CD4-positive, CD25-positive, alpha-beta regulatory T cell (primary cell): Measurements from ENCODE around the gene ACOX3. TPM values are rescaled to one million over a fixed set of nuclear protein-coding genes. Genes with fewer than 3 reads are reported as not detected.

ENCODE experiments used
- ATAC-seq, 2 donors: fragments of 150-1000 bp; cut with Tn5 transposase; one replicate each; pipeline ENCODE4 v1.10.0; 2021; ENCODE audit warnings: low read depth in 2 of 2, moderate number of reproducible peaks in 2 of 2, moderate library complexity in 1 of 2
- DNase-seq, 3 donors: peaks; one replicate each; pipeline versions ENCODE4 v3.0.0 to v3.0.0-alpha.2; 2012 to 2022; ENCODE audit warnings: mixed read lengths in 1 of 3
- H3K27ac ChIP-seq: one replicate; pipeline ENCODE4 v1.7.0; 2013; ENCODE audit warnings: mild to moderate bottlenecking, low read length; ENCODE audit not compliant: insufficient read depth, poor library complexity, severe bottlenecking
- H3K27me3 ChIP-seq: one replicate; pipeline ENCODE4 v1.7.0; 2013; ENCODE audit warnings: low read length; ENCODE audit not compliant: control insufficient read depth, insufficient read depth
- H3K36me3 ChIP-seq: one replicate; pipeline ENCODE4 v1.7.0; 2013; ENCODE audit warnings: mild to moderate bottlenecking, low read length, moderate library complexity; ENCODE audit not compliant: control insufficient read depth, insufficient read depth
- H3K4me1 ChIP-seq: 2 replicates; pipeline ENCODE4 v1.7.0; 2013; ENCODE audit warnings: mild to moderate bottlenecking, low read length; ENCODE audit not compliant: insufficient read depth, control insufficient read depth, poor library complexity, severe bottlenecking
- H3K4me3 ChIP-seq: one replicate; pipeline ENCODE4 v1.7.0; 2013; ENCODE audit warnings: low read depth, mild to moderate bottlenecking, low read length, moderate library complexity
- H3K9me3 ChIP-seq, 2 experiments: 1 replicate in 1 of 2; 2 replicates in 1 of 2; pipeline ENCODE4 v1.7.0; 2013; ENCODE audit warnings: low read length in 2 of 2, mild to moderate bottlenecking in 1 of 2, moderate library complexity in 1 of 2; ENCODE audit not compliant: control insufficient read depth in 2 of 2
- H3K27ac Mint-ChIP-seq, 3 donors: one replicate each; pipeline ENCODE4 v1.8.0; 2020 to 2022; ENCODE audit warnings: mild to moderate bottlenecking in 3 of 3, mixed read lengths in 3 of 3, moderate library complexity in 2 of 3
- H3K27me3 Mint-ChIP-seq: one replicate; pipeline ENCODE4 v1.8.0; 2022; ENCODE audit warnings: mild to moderate bottlenecking, mixed read lengths
- H3K36me3 Mint-ChIP-seq: one replicate; pipeline ENCODE4 v1.8.0; 2020; ENCODE audit warnings: mixed read lengths
- H3K4me1 Mint-ChIP-seq, 4 donors: one replicate each; pipeline ENCODE4 v1.8.0; 2020 to 2022; ENCODE audit warnings: mixed read lengths in 4 of 4, mild to moderate bottlenecking in 1 of 4
- H3K4me3 Mint-ChIP-seq, 4 donors: one replicate each; pipeline ENCODE4 v1.8.0; 2020 to 2022; ENCODE audit warnings: mild to moderate bottlenecking in 4 of 4, mixed read lengths in 4 of 4, moderate library complexity in 3 of 4
- H3K9me3 Mint-ChIP-seq, 7 donors: one replicate each; pipeline ENCODE4 v1.8.0; 2020 to 2022; ENCODE audit warnings: mixed read lengths in 7 of 7, mild to moderate bottlenecking in 3 of 7, moderate library complexity in 2 of 7
- polyA plus RNA-seq, 4 donors: library from polyadenylated mRNA; unstranded; fragments of 300-500 nt; fragmentation: Illumina TruSeq; gene quantifications; one replicate each; pipeline ENCODE4 v1.2.3, GENCODE V29; 2021
- total RNA-seq: library from RNA; stranded (reverse); gene quantifications from one replicate; pipeline ENCODE4 v1.2.3, GENCODE V29; 2022

Gene ACOX3
- total and polyA plus RNA-seq, 5 donors from 2014 or later, result 13.0 to 22.0 (median 14.2) TPM

- no peaks in the 10 kb centered on the region for H3K36me3 ChIP-seq
- H3K27me3 ChIP-seq, result no peaks in the 10 kb centered on the region
- H3K9me3 Mint-ChIP-seq, result peaks cover 0 to 1% (median 0%) of the 10 kb centered on the region in 7 donors
These were observed 36.6 kb upstream of the ACOX3 start for GRCh38 chr4:8477095-8477635.

GRCh38 chr4:8475751-8476575 is 35.4 kb upstream of the ACOX3 start:
- H3K4me3 Mint-ChIP-seq, result no peak overlapping the region
- peaks cover 19% of the 10 kb centered on the region for H3K36me3 Mint-ChIP-seq
- no peak for DNase-seq
- ATAC-seq, result no peak
- Histone ChIP-seq H3K27me3 (no peaks in the 10 kb centered on the region), H3K27ac (no peak overlapping the region), H3K9me3 (no peaks in the 10 kb centered on the region), H3K4me3 (no peak overlapping the region), H3K4me1 (no peaks in the 10 kb centered on the region), H3K36me3 (no peaks in the 10 kb centered on the region)
- no peak overlapping the region for H3K27ac Mint-ChIP-seq
- no peaks in the 10 kb centered on the region for H3K27me3 Mint-ChIP-seq
- H3K9me3 Mint-ChIP-seq, result peaks cover 0 to 1% (median 0%) of the 10 kb centered on the region in 7 donors
- peaks cover 0 to 4% (median 1%) of the 10 kb centered on the region in 4 donors for H3K4me1 Mint-ChIP-seq

More at GRCh38 chr4:8477095-8477635, 36.6 kb upstream of the ACOX3 start:
- Mint-ChIP-seq H3K27me3 (no peaks in the 10 kb centered on the region), H3K36me3 (peaks cover 14% of the 10 kb centered on the region), H3K4me1 (peaks cover 0 to 4% (median 1%) of the 10 kb centered on the region in 4 donors), H3K27ac (no peak overlapping the region), H3K4me3 (no peak overlapping the region)
- H3K4me3 ChIP-seq, result no peak overlapping the region
- H3K9me3 ChIP-seq, result no peaks in the 10 kb centered on the region
- ATAC-seq (no peak), DNase-seq (no peak)
- H3K4me1 ChIP-seq, result no peaks in the 10 kb centered on the region
- no peak overlapping the region for H3K27ac ChIP-seq

DNA sequence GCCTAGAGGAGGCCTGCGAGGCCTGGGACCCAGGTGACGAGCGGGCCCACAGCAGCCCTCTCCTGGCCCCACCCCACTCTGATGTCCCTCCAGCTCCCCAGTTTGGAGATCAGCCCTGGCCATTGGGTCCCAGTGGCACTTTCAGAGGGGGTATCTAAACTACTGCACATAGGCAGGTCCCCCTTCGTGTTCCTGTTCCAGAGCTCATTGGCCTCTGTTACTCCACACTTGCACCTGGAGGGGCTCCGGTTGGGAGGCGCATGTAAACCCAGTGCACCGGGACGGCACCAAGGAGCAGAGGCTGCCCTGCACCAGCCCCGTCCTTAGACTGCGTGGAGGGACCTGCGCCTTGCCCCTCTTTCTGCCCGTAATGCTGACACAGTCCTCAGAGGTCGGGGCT is 34.3 kb upstream of the ACOX3 start:
- Mint-ChIP-seq H3K4me1 (peaks cover 0 to 2% (median 0%) of the 10 kb centered on the region in 4 donors), H3K36me3 (peaks cover 22% of the 10 kb centered on the region), H3K4me3 (no peak overlapping the region), H3K27me3 (no peaks in the 10 kb centered on the region), H3K27ac (no peak overlapping the region), H3K9me3 (no peaks in the 10 kb centered on the region)
- DNase-seq, result no peak
- Histone ChIP-seq H3K4me1 (no peaks in the 10 kb centered on the region), H3K4me3 (no peak overlapping the region), H3K9me3 (no peaks in the 10 kb centered on the region), H3K36me3 (no peaks in the 10 kb centered on the region), H3K27me3 (no peaks in the 10 kb centered on the region), H3K27ac (no peak overlapping the region)
- ATAC-seq, result no peak

- H3K9me3 ChIP-seq, result no peaks in the 10 kb centered on the region
- H3K4me3 ChIP-seq, result no peak overlapping the region
- no peaks in the 10 kb centered on the region for H3K4me1 ChIP-seq
- no peaks in the 10 kb centered on the region for H3K27me3 Mint-ChIP-seq
- DNase-seq (no peak), ATAC-seq (no peak)
- H3K27ac Mint-ChIP-seq, result no peak overlapping the region
- H3K27ac ChIP-seq, result no peak overlapping the region
- no peaks in the 10 kb centered on the region for H3K36me3 ChIP-seq
- H3K9me3 Mint-ChIP-seq, result no peaks in the 10 kb centered on the region
- H3K36me3 Mint-ChIP-seq, result peaks cover 26% of the 10 kb centered on the region
- no peaks in the 10 kb centered on the region for H3K27me3 ChIP-seq
- no peak overlapping the region for H3K4me3 Mint-ChIP-seq
- peaks cover 0 to 2% (median 0%) of the 10 kb centered on the region in 4 donors for H3K4me1 Mint-ChIP-seq
These were observed 33.5 kb upstream of the ACOX3 start for GRCh38 chr4:8473920-8474590.

- no peaks in the 10 kb centered on the region for H3K4me1 ChIP-seq
- DNase-seq, result no peak
- Mint-ChIP-seq H3K4me3 (no peak overlapping the region), H3K9me3 (no peaks in the 10 kb centered on the region), H3K36me3 (peaks cover 26% of the 10 kb centered on the region), H3K27ac (no peak overlapping the region), H3K4me1 (peaks cover 0 to 3% (median 1%) of the 10 kb centered on the region in 4 donors), H3K27me3 (no peaks in the 10 kb centered on the region)
- no peaks in the 10 kb centered on the region for H3K9me3 ChIP-seq
- H3K4me3 ChIP-seq, result no peak overlapping the region
- no peak for ATAC-seq
- no peaks in the 10 kb centered on the region for H3K27me3 ChIP-seq
- no peak overlapping the region for H3K27ac ChIP-seq
- no peaks in the 10 kb centered on the region for H3K36me3 ChIP-seq
These were observed 32.8 kb upstream of the ACOX3 start for GRCh38 chr4:8473198-8473919.

DNA sequence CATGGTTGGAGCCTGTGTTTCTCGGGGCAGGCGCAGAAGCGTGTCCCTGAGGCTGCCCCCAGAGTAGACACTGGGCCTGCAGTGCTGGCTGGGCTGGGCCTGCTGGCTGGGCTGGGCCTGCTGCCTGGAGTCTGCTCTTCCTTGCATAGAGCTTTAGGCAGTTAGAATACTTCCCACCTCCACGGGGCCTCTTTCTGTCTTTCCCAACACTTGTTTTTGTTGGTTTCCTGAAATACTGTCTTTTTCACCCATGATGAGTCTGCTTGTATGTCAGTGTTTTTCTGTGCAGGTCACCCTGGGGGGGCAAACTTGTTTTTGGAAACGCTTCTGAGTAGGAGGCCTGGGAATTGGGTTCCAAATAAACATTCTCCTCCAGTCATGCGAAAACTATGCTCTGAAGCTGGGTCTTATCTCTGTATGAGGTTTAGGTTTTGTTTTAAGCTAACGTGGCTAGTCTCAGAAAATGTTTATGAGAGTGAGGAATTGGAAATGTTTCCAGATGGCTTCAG is 32.2 kb upstream of the ACOX3 start:
- no peak for ATAC-seq
- no peaks in the 10 kb centered on the region for H3K9me3 Mint-ChIP-seq
- peaks cover 29% of the 10 kb centered on the region for H3K36me3 Mint-ChIP-seq
- Histone ChIP-seq H3K27ac (no peak overlapping the region), H3K9me3 (no peaks in the 10 kb centered on the region), H3K36me3 (peaks cover 5% of the 10 kb centered on the region), H3K27me3 (no peaks in the 10 kb centered on the region), H3K4me3 (no peak overlapping the region), H3K4me1 (no peaks in the 10 kb centered on the region)
- peaks cover 0 to 3% (median 1%) of the 10 kb centered on the region in 4 donors for H3K4me1 Mint-ChIP-seq
- H3K27me3 Mint-ChIP-seq, result no peaks in the 10 kb centered on the region
- DNase-seq, result no peak
- H3K27ac Mint-ChIP-seq, result no peak overlapping the region
- no peak overlapping the region for H3K4me3 Mint-ChIP-seq

DNA sequence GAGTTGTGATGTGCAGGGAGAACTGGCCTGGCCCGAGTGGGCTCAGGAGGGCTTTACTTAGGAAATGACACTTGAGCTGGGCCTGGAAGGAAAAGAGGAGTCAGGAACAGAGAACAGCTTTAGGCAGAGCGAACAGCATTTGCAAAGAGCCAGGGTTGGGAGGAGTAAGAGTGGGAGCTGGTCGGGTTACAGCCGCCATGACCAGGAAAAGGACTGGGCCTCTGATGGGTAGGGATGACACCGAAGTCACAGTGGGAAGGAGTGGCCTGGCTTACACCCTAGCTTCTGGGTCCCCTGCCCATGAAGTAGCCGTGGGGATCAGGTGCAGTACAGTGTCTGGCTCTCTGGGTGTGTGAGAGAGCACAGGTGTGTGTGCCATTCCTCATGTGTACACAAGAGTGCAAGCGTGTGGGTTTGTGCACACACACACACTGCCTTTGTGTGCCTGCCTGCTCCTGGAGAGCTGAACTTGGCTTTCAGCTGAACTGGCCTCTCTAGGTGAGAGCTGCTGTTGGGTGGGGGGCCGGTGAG is 31.7 kb upstream of the ACOX3 start:
- Mint-ChIP-seq H3K36me3 (peaks cover 29% of the 10 kb centered on the region), H3K27me3 (no peaks in the 10 kb centered on the region), H3K4me1 (peaks cover 0 to 3% (median 1%) of the 10 kb centered on the region in 4 donors), H3K9me3 (no peaks in the 10 kb centered on the region), H3K27ac (no peak overlapping the region), H3K4me3 (no peak overlapping the region)
- Histone ChIP-seq H3K36me3 (peaks cover 5% of the 10 kb centered on the region), H3K4me1 (no peaks in the 10 kb centered on the region), H3K27me3 (no peaks in the 10 kb centered on the region), H3K9me3 (no peaks in the 10 kb centered on the region), H3K4me3 (no peak overlapping the region), H3K27ac (no peak overlapping the region)
- DNase-seq (no peak), ATAC-seq (no peak)
